ENCODE results near the gene NAXD.

DNA sequence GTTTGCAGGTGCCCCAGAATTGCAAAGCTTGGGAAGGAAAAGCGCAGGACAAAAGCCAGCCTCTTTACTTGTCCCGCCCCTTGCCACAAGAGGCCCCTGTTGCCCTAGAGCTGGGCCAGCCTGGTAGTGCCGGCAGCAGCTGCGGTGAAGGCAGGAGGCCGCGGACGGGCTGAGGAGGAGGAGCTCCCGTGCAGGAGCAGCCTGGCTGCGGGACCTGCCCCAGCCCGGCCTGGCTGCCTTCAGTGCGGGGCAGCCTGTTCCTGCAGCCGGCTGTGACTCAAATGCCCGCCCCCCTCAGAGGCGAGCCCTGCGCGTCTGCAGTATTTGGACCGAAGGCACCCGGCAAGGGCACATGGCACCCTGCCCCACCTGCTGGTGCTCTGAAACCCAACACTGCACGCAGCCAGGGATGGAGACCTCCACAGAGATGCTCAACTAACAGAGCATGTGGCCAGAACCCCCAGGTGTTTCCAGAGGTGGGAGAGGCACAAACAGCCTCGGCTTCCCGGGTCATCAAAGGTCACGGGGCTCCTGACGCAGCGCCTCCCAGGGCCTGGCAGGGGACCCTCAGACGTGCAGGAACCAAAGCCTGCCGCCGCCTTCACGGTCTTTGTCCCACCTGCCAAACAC lies 29.7 kb downstream of the NAXD start:
- peak; percentile 27 to 49 (median 34) for TF ChIP-seq CTCF (IDR thresholded peaks at IDR 0.05)
- no peak for TF ChIP-seq POLR2A (IDR thresholded peaks at IDR 0.05)

Measured in transverse colon (tissue), 3 donors.